Measurements from ENCODE around the gene HARS1.
"Not testable (repeated sequence)": the region's sequence is repeated elsewhere in the genome, so short reads cannot be mapped to it uniquely, and the experiment has no call there.

HARS1 gene

GRCh38 chr5:140628711-140629110 is 62.5 kb downstream of the HARS1 start:
- TF ChIP-seq CTCF (IDR thresholded peaks at IDR 0.05; ENCODE audit: control extremely low read depth, extremely low read depth, low read depth, missing control alignments), result no peak
- CTCF ChIA-PET, result no interaction called here
- POLR2A ChIA-PET, result no interaction called here
- DNase-seq (ENCODE audit: extremely low spot score), result no peak

GRCh38 chr5:140627972-140628371 is 63.2 kb downstream of the HARS1 start:
- DNase-seq (ENCODE audit: extremely low spot score), result no peak
- no peak for TF ChIP-seq CTCF (IDR thresholded peaks at IDR 0.05; ENCODE audit: control extremely low read depth, extremely low read depth, low read depth, missing control alignments)
- ChIA-PET POLR2A (no interaction called here), CTCF (interaction anchor here (1.1 kb wide), 1 partner anchor 9 kb away, joined by 3 read pairs; no protein-coding TSS in a partner anchor)

GRCh38 chr5:140624886-140625285 is 66.3 kb downstream of the HARS1 start:
- POLR2A ChIA-PET; DNase-seq (ENCODE audit: extremely low spot score): not testable (repeated sequence)
- CTCF ChIA-PET, result interaction anchor here (0.7 to 1.4 kb wide), 2 partner anchors 10 to 12 kb away, joined by 3 to 5 read pairs; no protein-coding TSS in a partner anchor

Measured in GM10248 (cell line).